Ovary (tissue), 9 donors: Measurements from ENCODE around the gene MED26. TPM values are rescaled to one million over a fixed set of nuclear protein-coding genes. Genes with fewer than 3 reads are reported as not detected.
"Not testable (repeated sequence)": the region's sequence is repeated elsewhere in the genome, so short reads cannot be mapped to it uniquely, and the experiment has no call there.

Source experiments
- DNase-seq, 5 donors: peaks; one replicate each; pipeline ENCODE4 v3.0.0-alpha.2; 2019 to 2020
- H3K27ac ChIP-seq, 2 donors: fragments of 200-600 bp; one replicate each; pipeline versions ENCODE4 v1.5.1 to v1.8.0; 2019 to 2022
- H3K27me3 ChIP-seq: fragments of 200-600 bp; one replicate; pipeline ENCODE4 v1.8.0; 2022
- H3K36me3 ChIP-seq: fragments of 200-600 bp; sonication (generic); one replicate; pipeline ENCODE4 v1.5.1; 2019
- H3K4me1 ChIP-seq: one replicate; pipeline ENCODE4 v1.8.1; 2013; ENCODE audit warnings: mild to moderate bottlenecking, moderate library complexity; ENCODE audit not compliant: insufficient read depth
- H3K4me3 ChIP-seq: fragments of 200-600 bp; sonication (generic); one replicate; pipeline ENCODE4 v1.5.1; 2017
- H3K9me3 ChIP-seq, 2 donors: fragments of 200-600 bp in 1 of 2; sonication (generic) in 1 of 2; one replicate each; pipeline versions ENCODE4 v1.5.1 to v1.8.1; 2013 to 2019; ENCODE audit warnings: mild to moderate bottlenecking in 1 of 2, moderate library complexity in 1 of 2
- CTCF ChIP-seq, 3 donors: fragments of 450-650 bp in 2 of 3; fragments of 200-600 bp in 1 of 3; IDR thresholded peaks; one replicate each; pipeline versions ENCODE4 v1.5.1 to v1.8.0; 2016 to 2022; ENCODE audit warnings: antibody characterized with exemption in 3 of 3, mild to moderate bottlenecking in 1 of 3
- EP300 ChIP-seq: sonication (generic); formaldehyde crosslinking; IDR thresholded peaks from one replicate; pipeline ENCODE4 v1.6.1; 2017; ENCODE audit warnings: antibody characterized with exemption
- POLR2A ChIP-seq: fragments of 450-650 bp; IDR thresholded peaks from one replicate; pipeline ENCODE4 v1.6.1; 2017; ENCODE audit warnings: antibody characterized with exemption, mild to moderate bottlenecking, moderate library complexity
- WGBS, 3 donors: extraction: QIAGEN DNeasy Blood & Tissue Kit in 1 of 3; methylation state at CpG; one replicate each; pipeline versions ENCODE4 v1.1.5 to v1.1.7; 2013 to 2017; 5-methylcytosine and 5-hydroxymethylcytosine counted together
- intact Hi-C, 4 donors: fragments of 100-400 bp; cut with DNase I; formaldehyde crosslinking; loops; one replicate each; pipeline versions ENCODE4 v1.11.0 to v1.15.1; 2022 to 2023
- polyA plus RNA-seq, 2 donors: library from polyadenylated mRNA; stranded (reverse); fragments of 200-250 nt in 1 of 2; fragments of 350-450 nt in 1 of 2; fragmentation: Illumina TruSeq in 1 of 2; extraction: RNeasy Lipid Tissue Mini Kit (QIAGEN cat#74804) in 1 of 2; gene quantifications; one replicate each; pipeline ENCODE4 v1.2.3, GENCODE V29; 2013 to 2014
- total RNA-seq, 7 donors: library from RNA; depleted of rRNA in 2 of 7; stranded (reverse); fragments of >200 nt in 2 of 7; fragmentation: NEBNext Ultra II Directional in 3 of 7; extraction: Animal tissue kit (Norgen Biotek cat#: 25700) in 3 of 7; gene quantifications; one replicate each; pipeline versions ENCODE4 v1.1.0 to v1.2.4, GENCODE V29; 2016 to 2023
- donor health status: DM: no; HTN: no; CAD: no; lungs with moderate emphysema.
- donor health status: DM: no; HTN: no; CAD: no.
- donor health status: Bipolar disorder and iron deficiency.
- donor health status: DM: yes; HTN: yes; CAD: no.
- donor health status: DM: no; HTN: no; CAD: no.
- donor health status: DM: yes; HTN: yes; CAD: no.

MED26 gene
- total and polyA plus RNA-seq, 9 donors, result 3.0 to 13.2 (median 10.8) TPM

GRCh38 chr19:16671652-16672274 lies 43.8 kb upstream of the MED26 start:
- Histone ChIP-seq H3K36me3 (no peaks in the 10 kb centered on the region), H3K27me3 (no peaks in the 10 kb centered on the region), H3K9me3 (no peaks in the 10 kb centered on the region), H3K4me1 (no peaks in the 10 kb centered on the region), H3K4me3 (no peak overlapping the region), H3K27ac (no peak overlapping the region)
- WGBS, 3 donors, result 70 to 84% (median 80%) methylated on average over 9 to 12 of the region's 12 CpGs
- intact Hi-C loops, result no loop called here
- TF ChIP-seq EP300, result no peak
- no peak for TF ChIP-seq POLR2A
- TF ChIP-seq CTCF (IDR thresholded peaks at IDR 0.05), result no peak
- DNase-seq, result no peak

GRCh38 chr19:16670291-16670690 lies 42.3 kb upstream of the MED26 start:
- DNase-seq, result no peak
- no peak overlapping the region for H3K4me3 ChIP-seq
- WGBS, 3 donors, result 95 to 96% (median 95%) methylated on average over 13 of the region's 13 CpGs

GRCh38 chr19:16668702-16669101 lies 40.7 kb upstream of the MED26 start:
- intact Hi-C loops, H3K36me3 ChIP-seq, H3K27me3 ChIP-seq, H3K4me3 ChIP-seq, H3K4me1 ChIP-seq, H3K9me3 ChIP-seq, H3K27ac ChIP-seq, DNase-seq: not testable (repeated sequence)
- WGBS, 3 donors, result 95 to 97% (median 95%) methylated on average over 4 of the region's 4 CpGs

More at GRCh38 chr19:16670291-16670690, 42.3 kb upstream of the MED26 start:
- intact Hi-C loops, result no loop called here
- Histone ChIP-seq H3K27me3 (no peaks in the 10 kb centered on the region), H3K27ac (no peak overlapping the region), H3K4me1 (no peaks in the 10 kb centered on the region), H3K9me3 (no peaks in the 10 kb centered on the region), H3K36me3 (no peaks in the 10 kb centered on the region)
- TF ChIP-seq POLR2A, result no peak
- TF ChIP-seq CTCF (IDR thresholded peaks at IDR 0.05), result no peak
- no peak for TF ChIP-seq EP300

GRCh38 chr19:16668176-16668575 lies 40.2 kb upstream of the MED26 start:
- TF ChIP-seq POLR2A (no peak), CTCF (IDR thresholded peaks at IDR 0.05) (no peak), EP300 (no peak)
- no peak for DNase-seq
- H3K27ac ChIP-seq, result no peak overlapping the region
- intact Hi-C loops, result no loop called here
- H3K9me3 ChIP-seq, result no peaks in the 10 kb centered on the region
- H3K4me3 ChIP-seq, result no peak overlapping the region
- 92 to 96% (median 95%) methylated on average over 5 of the region's 5 CpGs for WGBS, 3 donors
- H3K4me1 ChIP-seq, result no peaks in the 10 kb centered on the region
- H3K27me3 ChIP-seq, result no peaks in the 10 kb centered on the region
- H3K36me3 ChIP-seq, result no peaks in the 10 kb centered on the region

- Histone ChIP-seq H3K36me3 (no peaks in the 10 kb centered on the region), H3K9me3 (no peaks in the 10 kb centered on the region), H3K4me1 (peaks cover 11% of the 10 kb centered on the region), H3K4me3 (peak overlapping the region; percentile 80), H3K27me3 (no peaks in the 10 kb centered on the region), H3K27ac (no peak overlapping the region)
- intact Hi-C loops, result no loop called here
- DNase-seq, result peak; percentile 34 to 65 (median 56)
- no peak for TF ChIP-seq POLR2A
- TF ChIP-seq EP300, result no peak
- no peak for TF ChIP-seq CTCF (IDR thresholded peaks at IDR 0.05)
- WGBS, 3 donors, result 1 to 3% (median 2%) methylated on average over 21 to 31 of the region's 31 CpGs
Measured at GRCh38 chr19:16661480-16662034, 33.6 kb upstream of the MED26 start.
